Left lung (tissue), 10 donors: ENCODE results near the gene BLACAT1. TPM values are rescaled to one million over a fixed set of nuclear protein-coding genes. Genes with fewer than 3 reads are reported as not detected.
A peak's percentile ranks its signal among the peaks of the same experiment; 100 is the strongest.
"Not testable (repeated sequence)": the region's sequence is repeated elsewhere in the genome, so short reads cannot be mapped to it uniquely, and the experiment has no call there.

Experiments used
- ATAC-seq: fragments of 200-7000 bp; cut with Tn5 transposase; one replicate; pipeline ENCODE4 v1.9.1; 2020; ENCODE audit warnings: moderate library complexity
- DNase-seq, 4 donors: peaks; one replicate each; pipeline ENCODE4 v3.0.0-alpha.2; 2013 to 2020
- H3K27ac ChIP-seq, 2 donors: fragments of 200-600 bp; sonication (generic) in 1 of 2; one replicate each; pipeline versions ENCODE4 v1.5.0 to v1.8.0; 2020 to 2021
- H3K27me3 ChIP-seq, 2 donors: fragments of 200-600 bp; sonication (generic) in 1 of 2; one replicate each; pipeline versions ENCODE4 v1.5.0 to v1.8.0; 2020 to 2021
- H3K36me3 ChIP-seq, 2 donors: fragments of 200-600 bp; sonication (generic) in 1 of 2; one replicate each; pipeline versions ENCODE4 v1.5.0 to v1.8.0; 2020 to 2021
- H3K4me1 ChIP-seq, 2 donors: fragments of 200-600 bp; one replicate each; pipeline ENCODE4 v1.8.0; 2021
- H3K4me3 ChIP-seq, 2 donors: fragments of 200-600 bp; sonication (generic) in 1 of 2; one replicate each; pipeline versions ENCODE4 v1.5.0 to v1.8.0; 2020 to 2021; ENCODE audit warnings: mild to moderate bottlenecking in 1 of 2
- H3K9me3 ChIP-seq, 2 donors: fragments of 200-600 bp; sonication (generic) in 1 of 2; one replicate each; pipeline versions ENCODE4 v1.5.0 to v1.8.0; 2020 to 2021
- intact Hi-C, 2 donors: fragments of 100-400 bp; cut with DNase I; formaldehyde crosslinking; loops; one replicate each; pipeline versions ENCODE4 v1.11.2 to v1.14.2; 2022
- polyA plus RNA-seq, 6 donors: library from polyadenylated mRNA; unstranded; fragments of 120-200 nt; gene quantifications; one replicate each; pipeline ENCODE4 v1.2.1, GENCODE V29; 2013; ENCODE audit not compliant: insufficient read length in 6 of 6
- total RNA-seq, 2 donors: library from RNA; stranded (reverse); fragmentation: NEBNext Ultra II Directional; extraction: Animal tissue kit (Norgen Biotek cat#: 25700); gene quantifications; one replicate each; pipeline ENCODE4 v1.2.1, GENCODE V29; 2021
- TF ChIP-seq, protein P1 (sequence below), 2 donors: fragments of 200-600 bp; sonication (generic) in 1 of 2; IDR thresholded peaks; one replicate each; pipeline versions ENCODE4 v1.5.0 to v1.8.0; 2021; ENCODE audit warnings: antibody characterized with exemption in 2 of 2
- donor health status: DM: no; HTN: yes; CAD: no.
- donor health status: DM: no; HTN: no; CAD: no.

Gene BLACAT1
- total and polyA plus RNA-seq, 8 donors: 0.55 to 6.5 (median 4.2) TPM

DNA sequence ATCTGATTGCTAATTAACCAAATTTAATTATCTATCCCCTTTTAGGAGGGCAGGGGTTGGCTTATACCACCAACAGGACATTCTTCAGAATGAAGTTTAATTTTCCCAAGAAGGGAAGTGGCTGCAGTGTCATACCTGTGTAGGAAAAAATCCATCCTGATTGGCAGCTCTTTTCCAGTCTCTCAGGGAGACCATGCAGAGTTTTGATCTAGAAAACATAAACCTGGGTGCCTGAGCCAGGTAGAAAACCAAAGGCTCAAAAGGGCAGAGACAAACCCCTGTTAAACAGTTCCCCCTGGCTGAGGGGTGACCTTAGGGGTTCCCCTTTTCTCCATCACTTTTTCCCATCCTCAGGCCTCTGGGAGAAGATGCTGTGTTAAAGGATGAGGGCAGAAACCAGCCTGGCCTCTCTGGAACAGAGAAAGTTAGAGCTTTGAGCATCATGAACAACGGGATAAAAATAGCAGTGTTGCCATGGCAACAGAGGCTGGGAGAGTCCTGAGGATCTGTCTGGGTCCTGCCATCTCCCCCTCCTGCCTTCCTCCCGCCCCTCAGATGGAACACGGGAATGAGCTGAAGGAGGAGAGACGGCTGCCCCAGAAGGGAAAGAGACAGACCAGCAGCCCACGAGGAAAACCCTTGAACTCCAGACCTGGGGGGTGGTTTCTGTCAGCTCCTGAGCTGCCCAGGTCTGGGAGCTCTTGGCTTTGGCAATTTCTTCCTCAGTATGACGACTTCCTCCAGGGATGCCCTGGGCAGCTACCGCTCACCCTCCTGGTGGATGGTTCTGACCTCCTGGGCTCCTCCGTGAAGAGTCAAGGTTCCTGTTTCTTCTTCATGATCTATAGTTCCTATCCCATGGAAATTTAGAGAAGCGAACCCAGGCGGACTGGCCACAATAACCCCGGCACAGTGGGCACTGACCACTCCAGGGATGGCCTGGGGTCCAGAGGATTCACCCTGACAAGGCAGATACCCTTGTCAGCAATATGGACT, 20.0 kb downstream of the BLACAT1 start:
- Histone ChIP-seq H3K4me3 (no peak overlapping the region), H3K9me3 (no peaks in the 10 kb centered on the region), H3K4me1 (peaks cover 15 to 29% of the 10 kb centered on the region in 2 donors), H3K36me3 (no peaks in the 10 kb centered on the region), H3K27me3 (peaks cover 0 to 19% of the 10 kb centered on the region in 2 donors), H3K27ac (no peak overlapping the region)
- intact Hi-C loops: no loop called here
- DNase-seq (no peak), ATAC-seq (no peak)
- TF ChIP-seq, protein P1, sequence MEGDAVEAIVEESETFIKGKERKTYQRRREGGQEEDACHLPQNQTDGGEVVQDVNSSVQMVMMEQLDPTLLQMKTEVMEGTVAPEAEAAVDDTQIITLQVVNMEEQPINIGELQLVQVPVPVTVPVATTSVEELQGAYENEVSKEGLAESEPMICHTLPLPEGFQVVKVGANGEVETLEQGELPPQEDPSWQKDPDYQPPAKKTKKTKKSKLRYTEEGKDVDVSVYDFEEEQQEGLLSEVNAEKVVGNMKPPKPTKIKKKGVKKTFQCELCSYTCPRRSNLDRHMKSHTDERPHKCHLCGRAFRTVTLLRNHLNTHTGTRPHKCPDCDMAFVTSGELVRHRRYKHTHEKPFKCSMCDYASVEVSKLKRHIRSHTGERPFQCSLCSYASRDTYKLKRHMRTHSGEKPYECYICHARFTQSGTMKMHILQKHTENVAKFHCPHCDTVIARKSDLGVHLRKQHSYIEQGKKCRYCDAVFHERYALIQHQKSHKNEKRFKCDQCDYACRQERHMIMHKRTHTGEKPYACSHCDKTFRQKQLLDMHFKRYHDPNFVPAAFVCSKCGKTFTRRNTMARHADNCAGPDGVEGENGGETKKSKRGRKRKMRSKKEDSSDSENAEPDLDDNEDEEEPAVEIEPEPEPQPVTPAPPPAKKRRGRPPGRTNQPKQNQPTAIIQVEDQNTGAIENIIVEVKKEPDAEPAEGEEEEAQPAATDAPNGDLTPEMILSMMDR (IDR thresholded peaks at IDR 0.05): no peak

DNA sequence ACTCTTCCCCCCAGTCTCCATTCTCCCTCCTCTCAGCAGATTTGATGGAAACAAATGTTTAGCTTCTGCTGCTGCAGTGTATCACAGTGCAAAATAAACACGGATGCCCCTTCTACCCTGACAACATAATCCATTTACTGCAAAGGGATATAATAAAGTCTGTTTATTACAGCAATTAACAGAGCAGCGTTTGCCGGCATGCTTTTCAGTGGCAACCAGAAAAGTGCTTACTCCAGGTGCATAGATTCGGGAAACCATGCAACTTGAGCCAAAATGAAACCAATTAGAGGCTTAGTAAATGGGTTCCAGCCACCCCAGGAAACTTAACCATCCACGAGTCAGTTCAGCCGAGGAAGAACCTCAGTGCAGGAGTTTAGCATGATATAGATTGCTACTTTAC, 21.1 kb downstream of the BLACAT1 start:
- H3K27ac ChIP-seq: no peak overlapping the region
- DNase-seq: no peak
- TF ChIP-seq, protein P1 (IDR thresholded peaks at IDR 0.05): no peak
- H3K36me3 ChIP-seq: no peaks in the 10 kb centered on the region
- peaks cover 8 to 24% of the 10 kb centered on the region in 2 donors for H3K4me1 ChIP-seq
- no peak for ATAC-seq
- intact Hi-C loops: no loop called here
- H3K27me3 ChIP-seq: peaks cover 0 to 25% of the 10 kb centered on the region in 2 donors
- H3K4me3 ChIP-seq: no peak overlapping the region
- H3K9me3 ChIP-seq: no peaks in the 10 kb centered on the region

DNA sequence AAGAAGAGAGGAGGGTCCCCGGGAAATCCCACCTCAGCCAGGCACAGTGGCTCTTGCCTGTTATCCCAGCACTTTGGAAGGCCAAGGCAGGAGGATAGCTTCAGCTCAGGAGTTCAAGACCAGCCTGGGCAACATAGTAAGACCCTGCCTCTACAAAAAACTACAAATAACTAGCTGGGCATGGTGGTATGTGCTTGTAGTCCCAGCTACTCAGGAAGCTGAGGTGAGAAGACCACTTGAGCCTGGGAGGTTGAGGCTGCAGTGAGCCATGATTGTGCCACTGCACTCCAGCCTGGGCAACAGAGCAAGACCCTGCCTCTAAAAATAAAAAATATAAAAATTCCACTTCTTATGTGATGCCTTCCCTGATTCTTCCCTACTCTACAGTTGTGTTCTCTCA, 23.2 kb downstream of the BLACAT1 start:
- peaks cover 0 to 11% of the 10 kb centered on the region in 2 donors for H3K4me1 ChIP-seq
- DNase-seq, intact Hi-C loops, H3K9me3 ChIP-seq, H3K27ac ChIP-seq, ATAC-seq, H3K4me3 ChIP-seq, H3K36me3 ChIP-seq: not testable (repeated sequence)
- H3K27me3 ChIP-seq: peaks cover 0 to 27% of the 10 kb centered on the region in 2 donors

DNA sequence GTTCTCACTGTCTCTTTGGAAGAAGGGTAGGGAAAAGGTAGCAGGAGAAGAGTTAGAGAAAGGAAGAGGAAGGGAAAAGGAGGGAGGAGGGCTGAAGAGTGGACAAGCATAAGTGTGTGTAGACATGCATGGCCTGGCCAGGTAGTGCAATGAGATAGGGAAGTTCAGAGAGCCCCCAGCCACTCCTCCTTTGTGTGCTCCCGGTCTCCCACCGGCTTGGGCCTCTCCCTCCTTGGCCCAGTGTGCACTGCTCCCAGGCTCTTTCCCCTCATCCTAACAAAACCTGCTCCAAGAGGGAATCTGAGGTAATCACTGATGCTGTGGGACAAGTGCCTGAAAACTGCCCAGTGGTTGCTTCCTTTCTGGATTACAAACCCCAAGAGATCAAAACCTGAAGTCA, 23.7 kb downstream of the BLACAT1 start:
- Histone ChIP-seq H3K4me3 (no peak overlapping the region), H3K36me3 (no peaks in the 10 kb centered on the region), H3K27ac (no peak overlapping the region), H3K4me1 (peaks cover 0 to 11% of the 10 kb centered on the region in 2 donors), H3K27me3 (peaks cover 0 to 27% of the 10 kb centered on the region in 2 donors), H3K9me3 (no peaks in the 10 kb centered on the region)
- TF ChIP-seq, protein P1 (IDR thresholded peaks at IDR 0.05): no peak
- intact Hi-C loops: no loop called here
- DNase-seq (no peak), ATAC-seq (no peak)

DNA sequence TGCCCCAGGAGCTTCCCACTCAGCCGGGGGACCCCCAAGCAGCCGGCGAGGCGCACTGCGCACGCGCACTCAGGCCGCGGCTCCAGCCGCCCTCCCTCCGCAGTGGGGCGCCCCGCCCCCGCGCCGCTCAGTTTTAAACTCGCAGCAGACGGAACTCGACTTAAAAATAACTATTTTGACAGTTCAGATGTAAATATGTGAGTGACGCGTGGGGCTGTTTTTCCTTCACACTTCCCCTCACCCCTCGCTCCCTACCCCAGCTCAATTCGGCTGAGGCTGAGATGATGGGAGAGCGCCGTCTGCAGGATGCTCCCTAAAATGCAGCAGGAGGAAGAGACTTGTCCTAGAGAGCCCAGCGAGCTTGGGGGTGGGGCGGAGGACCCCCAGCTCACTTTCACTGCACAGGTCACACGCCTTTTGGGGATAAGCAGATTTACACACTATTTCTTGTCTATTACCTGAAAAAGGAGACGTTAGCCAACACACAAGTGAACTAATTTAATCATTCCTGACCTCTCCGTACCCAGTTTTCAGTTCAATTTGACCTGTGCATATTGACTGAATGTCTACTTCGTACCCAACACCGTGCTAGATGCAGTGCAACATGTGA, 25.0 kb downstream of the BLACAT1 start:
- intact Hi-C loops: no loop called here
- Histone ChIP-seq H3K4me3 (peak overlapping the region; percentile 27 to 39), H3K4me1 (peaks cover 0 to 11% of the 10 kb centered on the region in 2 donors), H3K27ac (no peak overlapping the region), H3K9me3 (no peaks in the 10 kb centered on the region), H3K36me3 (no peaks in the 10 kb centered on the region), H3K27me3 (peaks cover 0 to 32% of the 10 kb centered on the region in 2 donors)
- TF ChIP-seq, protein P1 (IDR thresholded peaks at IDR 0.05): peak; percentile 52 to 75
- ATAC-seq (peak; percentile 94), DNase-seq (peak in 3 of 4 donors; percentile 41 to 72 (median 51))
